Glomerular visceral epithelial cell (primary cell): ENCODE measurements around the gene ADPGK.
"Not testable (repeated sequence)": the region's sequence is repeated elsewhere in the genome, so short reads cannot be mapped to it uniquely, and the experiment has no call there.

Experiments used
- DNase-seq: peaks from one replicate; pipeline ENCODE4 v3.0.0-alpha.2; 2016; ENCODE audit errors: extremely low spot score

ADPGK gene

DNA sequence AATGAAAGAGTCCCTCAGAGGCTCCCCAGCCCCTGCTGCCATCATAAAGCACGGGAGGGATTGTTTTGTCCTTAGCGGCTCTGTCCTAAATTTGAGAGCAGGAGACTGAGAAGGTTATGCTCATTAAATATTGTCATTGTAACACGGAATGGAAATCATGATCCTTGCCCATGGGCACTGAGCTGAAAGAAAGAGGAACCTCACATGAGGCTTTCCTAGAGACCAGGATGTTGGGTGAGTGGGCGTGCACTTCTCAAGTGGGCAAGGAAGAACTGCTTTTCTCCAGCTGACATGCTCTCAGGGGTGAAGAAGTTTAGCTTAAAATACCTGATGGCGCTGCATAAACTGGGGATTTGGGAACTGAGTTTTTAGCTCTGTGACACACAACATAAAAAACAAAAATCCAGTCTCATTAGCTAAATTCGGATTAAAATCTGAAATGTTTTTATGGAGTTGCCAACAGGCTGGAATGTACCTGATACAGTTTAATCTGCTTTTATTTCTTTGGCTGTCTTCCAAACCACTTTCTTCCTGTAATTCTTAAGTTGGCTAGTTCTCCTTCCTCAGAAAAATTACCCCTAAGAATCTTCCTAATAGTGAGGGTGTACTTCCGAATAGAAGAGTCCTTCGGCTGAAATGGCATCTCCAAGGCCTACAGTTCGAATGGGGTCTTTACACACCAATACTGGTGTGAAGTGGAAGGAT is 31.7 kb downstream of the ADPGK start:
- DNase-seq, result no peak

DNA sequence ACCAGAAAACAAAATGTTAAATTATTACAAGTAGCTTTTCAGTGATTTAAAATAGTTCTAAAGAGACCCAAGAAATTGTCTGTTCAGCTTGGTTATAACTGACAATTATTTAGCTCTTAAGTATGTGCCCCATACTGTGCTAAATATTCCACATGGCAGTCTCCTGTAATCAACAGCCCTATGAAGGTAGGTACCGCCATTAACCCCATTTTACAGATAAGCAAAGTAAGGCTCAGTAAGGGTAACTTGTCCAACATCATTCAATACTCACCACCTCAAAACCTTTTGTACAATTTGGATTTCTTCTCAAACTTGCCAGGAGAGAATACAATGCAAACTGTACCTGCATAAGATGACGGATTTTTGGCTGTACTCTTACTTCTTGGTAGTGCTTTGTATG is 33.9 kb downstream of the ADPGK start:
- no peak for DNase-seq

DNA sequence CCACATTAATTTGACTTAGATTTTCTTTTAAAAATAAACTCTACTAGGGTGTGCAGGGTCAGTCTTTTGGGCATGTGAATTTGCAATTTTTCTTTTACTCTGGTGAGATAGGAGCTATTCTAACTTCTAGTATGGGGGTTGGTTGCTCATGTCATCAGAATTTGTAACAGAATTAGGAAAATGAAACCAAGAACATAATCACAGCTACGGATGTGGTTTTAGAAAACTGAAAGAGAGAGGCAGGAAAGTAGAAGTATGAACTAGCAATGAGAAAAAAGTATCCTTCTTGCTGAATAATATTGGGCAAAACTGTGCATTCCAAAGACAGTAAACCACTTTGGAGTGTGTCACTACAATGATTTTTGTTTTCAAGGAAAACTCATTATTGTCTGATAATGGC is 43.3 kb downstream of the ADPGK start:
- no peak for DNase-seq

DNA sequence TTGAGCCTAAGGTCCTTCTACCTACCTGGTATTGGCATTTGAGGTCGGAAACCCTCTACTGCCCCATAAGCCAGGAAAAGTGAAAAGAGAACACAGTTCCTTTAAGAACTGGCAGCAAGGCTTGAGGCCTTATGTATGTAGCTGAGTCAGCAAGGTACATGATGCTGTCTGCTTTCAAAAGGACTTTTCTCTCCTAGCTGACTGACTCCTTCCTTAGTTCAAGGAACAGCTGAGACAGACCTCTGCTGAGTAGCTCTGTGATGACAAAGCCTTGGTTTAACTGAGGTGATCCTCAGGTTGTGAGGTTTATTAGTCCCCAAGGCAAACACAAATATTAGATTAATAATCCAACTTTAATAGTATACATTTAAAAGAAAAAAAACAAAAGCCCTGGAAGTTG is 45.8 kb downstream of the ADPGK start:
- no peak for DNase-seq

DNA sequence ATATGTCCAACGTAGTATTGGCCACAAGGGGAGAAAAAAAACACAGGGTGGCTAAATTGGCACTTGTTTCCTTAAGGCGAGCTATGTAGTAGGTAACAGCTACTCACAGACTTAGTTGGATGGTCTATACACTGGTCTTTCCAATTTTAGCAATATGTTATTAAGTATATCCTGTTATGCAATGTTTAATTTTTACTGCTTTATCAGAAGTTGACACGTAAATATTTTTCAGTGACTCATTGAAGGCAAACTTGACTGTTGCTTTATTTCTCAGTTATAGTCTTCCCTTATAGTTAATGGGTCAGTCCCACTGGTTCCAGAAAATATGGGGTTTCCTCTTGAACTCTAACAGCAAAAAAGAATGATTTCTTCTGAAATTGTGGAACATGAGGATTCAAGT is 46.5 kb downstream of the ADPGK start:
- DNase-seq, result no peak

DNA sequence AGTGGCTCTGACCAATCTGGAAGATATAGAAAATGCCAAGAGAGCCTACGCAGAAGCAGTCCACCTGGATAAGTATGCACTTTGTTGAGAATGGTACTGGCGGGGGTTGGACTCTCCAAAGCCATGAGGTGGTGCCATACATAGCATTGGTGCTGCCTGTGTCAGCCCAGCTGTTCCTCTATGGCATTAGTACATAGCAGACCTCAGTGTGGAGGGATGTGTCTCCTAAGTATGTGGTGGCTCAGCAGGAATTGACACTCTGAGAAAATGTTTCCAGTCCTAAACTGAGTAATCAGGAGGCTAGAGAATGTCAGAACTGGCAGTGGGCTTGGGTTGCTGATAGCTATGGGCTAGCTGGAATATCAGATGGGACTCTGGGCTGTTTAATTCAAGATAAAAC is 48.4 kb downstream of the ADPGK start:
- no peak for DNase-seq

DNA sequence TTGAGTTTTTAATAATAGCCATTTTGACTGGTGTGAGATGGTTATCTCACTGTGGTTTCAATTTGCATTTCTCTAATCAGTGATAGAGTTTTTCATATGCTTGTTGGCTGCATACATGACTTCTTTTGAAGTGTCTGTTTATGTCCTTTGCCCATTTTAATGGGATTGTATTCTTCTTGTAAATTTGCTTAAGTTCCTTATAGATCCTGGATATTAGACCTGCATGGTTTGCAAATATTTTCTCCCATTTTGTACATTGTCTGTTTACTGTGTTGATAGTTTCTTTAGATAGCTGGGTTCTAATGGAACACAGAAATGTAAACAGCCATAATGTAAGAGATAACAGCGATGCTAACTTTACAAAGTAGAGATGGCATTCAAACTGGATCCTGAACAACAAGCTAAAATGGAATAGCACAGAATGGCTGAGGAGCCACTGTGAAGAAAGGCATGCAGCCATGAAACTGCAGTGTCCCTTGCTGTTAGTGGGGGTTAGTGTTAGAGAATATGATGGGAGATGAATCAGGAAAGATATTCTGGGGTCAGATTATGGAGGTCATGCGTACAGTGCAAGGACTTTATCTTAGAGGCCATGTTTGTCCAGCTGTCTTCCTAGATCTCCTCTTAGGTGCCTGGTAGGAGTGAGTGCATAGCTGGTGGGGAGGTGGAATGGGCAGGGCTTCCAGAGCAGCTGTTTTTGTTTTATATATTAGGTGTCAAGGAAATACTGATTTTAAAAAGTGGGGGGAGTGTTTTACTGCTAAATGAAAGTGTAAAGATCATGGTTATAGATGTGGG is 49.4 kb downstream of the ADPGK start:
- DNase-seq, result no peak

DNA sequence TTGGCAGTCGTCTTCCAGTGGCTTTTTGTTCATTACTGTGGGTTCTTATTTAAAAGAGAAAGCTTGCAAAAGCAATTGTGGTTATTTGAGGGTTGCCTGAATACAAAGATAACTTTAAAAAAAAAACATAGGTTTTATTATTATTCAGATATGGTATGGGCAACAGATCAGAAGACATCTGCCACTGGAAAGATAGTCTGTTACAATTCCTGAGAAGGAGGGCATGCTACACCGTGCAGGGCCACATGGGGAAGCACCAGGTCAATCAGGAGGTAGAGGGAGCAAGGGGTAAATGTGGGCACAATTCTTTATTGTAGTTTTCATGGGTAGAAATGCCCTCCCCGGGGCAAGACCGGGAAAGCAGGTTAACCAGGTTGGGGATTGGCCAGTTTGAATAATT is 51.0 kb downstream of the ADPGK start:
- DNase-seq, result no peak

DNA sequence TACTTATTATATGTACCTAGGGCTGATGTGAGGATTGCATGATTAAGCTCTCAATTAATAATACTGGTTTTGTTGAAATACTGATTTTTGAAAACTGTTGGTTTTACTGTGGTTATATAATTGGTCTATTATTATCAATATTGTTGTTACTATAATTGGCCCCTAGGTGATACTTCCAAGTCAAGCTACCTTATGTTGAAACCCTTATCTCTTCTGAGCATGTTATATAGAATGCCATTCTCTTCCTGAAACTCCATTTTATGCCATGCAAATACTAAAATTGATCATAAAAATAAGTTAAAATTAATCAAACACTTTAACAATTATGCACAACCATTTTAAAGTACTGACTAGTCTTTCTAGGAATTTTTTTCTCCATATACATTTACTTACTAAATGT is 51.5 kb downstream of the ADPGK start:
- DNase-seq, result no peak

DNA sequence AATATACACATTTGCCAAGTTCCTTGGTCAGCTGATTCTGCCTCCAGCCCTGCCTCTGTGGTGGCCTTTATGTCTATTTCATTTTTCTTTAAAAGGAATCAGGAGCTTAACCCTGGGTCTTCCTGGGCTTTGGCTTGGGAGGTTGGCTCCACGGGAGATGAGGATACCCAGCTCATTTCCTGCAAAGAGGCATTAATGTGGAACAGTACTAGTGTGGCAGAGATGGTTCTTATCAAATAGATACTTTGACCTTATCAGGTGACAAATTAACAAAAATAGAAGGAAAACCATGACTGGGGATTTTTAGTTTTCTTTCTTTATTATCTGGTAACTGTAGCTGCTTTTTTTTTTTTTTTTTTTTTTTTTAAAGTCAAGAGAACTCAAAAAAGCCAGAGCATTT is 54.7 kb downstream of the ADPGK start:
- no peak for DNase-seq

DNA sequence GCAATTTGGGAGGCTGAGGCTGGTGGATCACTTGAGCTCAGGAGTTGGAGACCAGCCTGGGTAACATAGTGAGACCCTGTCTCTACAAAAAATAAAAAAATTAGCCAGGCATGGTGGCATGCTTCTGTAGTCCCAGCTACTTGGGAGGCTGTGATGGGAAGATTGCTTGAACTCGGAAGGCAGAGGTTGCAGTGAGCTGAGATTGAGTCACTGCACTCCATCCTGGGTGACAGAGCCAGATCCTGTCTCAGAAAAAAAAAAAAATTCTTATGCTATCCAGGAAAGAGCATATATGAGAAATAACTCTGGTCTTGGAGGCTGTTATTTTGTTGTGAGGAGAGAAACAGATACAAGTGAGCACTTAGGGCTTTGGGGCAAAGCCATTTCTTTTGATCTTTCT is 55.3 kb downstream of the ADPGK start:
- DNase-seq, result not testable (repeated sequence)

DNA sequence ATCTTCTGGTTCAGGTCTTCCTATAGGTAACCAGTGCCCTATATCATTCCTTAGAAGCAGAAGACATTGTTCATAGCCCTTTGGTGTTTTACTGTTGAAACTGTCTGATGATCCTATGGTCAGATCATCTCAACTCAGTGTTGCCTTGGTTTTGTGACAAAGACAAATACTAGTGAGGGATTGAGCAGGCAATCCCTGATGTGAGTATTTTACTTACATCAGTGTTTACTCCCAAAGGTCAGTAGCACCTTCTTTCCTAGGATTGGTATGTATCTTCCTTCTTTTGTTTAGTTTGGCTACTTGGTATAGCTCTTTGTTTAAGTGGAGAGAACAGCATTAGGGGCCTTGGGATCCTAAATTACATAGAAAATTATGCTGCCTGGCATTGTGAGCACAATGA is 56.4 kb downstream of the ADPGK start:
- no peak for DNase-seq

DNA sequence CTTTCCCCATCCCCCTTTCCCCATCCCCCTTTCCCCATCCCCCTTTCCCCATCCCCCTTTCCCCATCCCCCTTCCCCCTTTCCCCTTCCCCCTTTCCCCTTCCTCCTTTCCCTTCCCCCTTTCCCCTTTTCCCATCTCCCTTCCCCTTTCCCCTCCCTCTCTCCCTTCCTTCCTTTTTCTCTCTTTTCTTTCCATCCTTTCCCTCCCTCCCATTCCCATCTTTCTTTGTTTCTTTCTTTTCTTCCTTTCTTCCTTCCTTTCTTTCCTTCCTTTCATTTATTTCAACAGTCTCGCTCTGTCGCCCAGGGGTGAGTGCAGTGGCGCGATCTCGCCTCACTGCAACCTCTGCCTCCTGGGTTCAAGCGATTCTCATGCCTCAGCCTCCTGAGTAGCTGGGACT is 57.7 kb downstream of the ADPGK start:
- not testable (repeated sequence) for DNase-seq

DNA sequence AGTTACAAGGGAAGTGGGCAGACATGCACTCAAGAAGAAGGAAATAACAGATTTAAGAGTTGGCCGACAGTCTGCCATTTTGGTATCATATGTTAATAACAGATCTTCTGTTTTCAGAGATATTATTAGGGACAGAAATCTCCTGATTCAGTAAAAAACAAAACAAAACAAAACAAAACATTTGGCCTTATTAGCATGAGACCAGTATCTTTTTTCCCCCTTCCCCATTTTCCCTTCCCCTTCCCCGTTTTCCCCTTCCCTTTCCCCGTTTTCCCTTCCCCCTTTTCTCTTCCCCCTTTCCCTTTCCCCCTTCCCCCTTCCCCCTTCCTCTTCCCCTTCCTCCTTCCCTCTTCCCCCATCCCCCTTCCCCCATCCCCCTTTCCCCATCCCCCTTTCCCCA is 58.1 kb downstream of the ADPGK start:
- DNase-seq, result no peak

DNA sequence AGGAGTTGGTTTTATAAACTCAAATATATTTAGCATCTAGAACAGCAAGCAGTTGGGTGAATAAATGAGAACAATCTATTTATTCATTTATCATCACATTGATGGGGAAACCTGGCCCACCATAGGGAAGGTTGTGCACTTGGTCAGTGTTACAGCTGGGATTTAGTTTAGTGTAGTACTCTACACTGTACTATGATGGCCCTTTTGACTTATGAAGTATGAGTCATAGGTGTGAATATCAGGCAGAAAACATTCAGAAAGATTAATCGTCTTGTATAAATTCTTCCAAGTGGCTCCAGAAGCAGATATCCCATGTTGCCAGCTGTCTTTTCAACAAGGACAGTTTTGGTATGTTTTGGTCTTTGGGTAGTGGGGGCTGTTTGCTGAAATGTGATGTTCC is 59.5 kb downstream of the ADPGK start:
- no peak for DNase-seq

DNA sequence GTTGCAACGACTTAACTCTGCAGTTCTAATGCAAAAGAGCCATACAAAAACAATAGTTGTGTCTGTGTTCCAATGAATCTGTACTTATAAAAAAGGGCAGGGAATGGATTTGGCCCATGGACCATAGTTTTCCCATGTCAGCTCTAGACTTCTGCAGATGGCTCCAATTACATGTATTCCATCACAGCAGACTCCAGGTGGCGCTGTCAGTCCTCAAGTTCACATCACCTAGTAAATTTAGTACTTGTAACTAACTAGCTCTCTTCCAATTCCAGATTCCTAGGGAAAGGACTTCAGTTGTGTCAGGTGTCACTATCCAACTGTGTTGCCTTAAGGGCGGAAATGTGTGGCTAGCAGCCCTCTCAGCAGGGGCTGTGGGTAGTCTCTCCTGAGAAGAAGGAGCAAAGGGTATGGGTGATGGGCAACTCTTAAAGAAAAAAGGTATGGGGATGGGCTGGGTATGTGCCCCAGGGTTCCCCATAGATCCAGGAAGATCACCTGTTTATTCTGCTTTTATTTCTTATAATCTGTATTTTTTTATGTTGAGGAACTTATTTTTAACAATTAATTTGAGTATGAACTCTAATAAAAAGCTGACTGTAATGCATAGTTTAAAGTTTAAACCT is 61.4 kb downstream of the ADPGK start:
- peak; percentile 70 for DNase-seq

DNA sequence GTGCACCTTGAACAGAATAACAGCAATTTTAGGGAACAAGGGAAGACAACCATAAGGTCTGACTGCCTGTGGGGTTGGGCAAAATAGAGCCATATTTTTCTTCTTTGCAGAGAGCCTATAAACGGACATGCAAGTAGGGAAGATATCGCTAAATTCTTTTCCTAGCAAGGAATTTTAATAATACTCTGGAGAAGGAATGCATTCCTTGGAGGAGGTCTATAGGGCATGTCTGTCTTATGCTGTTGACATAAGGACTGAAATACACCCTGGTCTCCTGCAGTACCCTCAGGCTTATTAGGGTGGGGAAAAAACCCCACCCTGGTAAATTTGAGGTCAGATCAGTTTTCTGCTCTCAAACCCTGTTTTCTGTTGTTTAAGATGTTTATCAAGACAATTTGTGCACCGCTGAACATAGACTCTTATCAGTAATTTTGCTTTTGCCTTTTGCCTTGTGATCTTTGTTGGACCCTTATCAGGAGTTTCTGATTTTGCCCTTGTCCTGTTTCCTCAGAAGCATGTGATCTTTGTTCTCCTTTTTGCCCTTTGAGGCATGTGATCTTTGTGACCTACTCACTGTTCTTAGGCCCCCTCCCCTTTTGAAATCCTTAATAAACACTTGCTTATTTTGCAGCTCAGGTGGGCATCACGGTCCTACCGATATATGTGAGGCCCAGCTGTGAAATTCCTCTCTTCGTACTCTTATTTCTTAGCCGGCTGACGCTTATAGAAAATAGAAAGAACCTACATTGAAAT is 74.8 kb downstream of the ADPGK start:
- not testable (repeated sequence) for DNase-seq

DNA sequence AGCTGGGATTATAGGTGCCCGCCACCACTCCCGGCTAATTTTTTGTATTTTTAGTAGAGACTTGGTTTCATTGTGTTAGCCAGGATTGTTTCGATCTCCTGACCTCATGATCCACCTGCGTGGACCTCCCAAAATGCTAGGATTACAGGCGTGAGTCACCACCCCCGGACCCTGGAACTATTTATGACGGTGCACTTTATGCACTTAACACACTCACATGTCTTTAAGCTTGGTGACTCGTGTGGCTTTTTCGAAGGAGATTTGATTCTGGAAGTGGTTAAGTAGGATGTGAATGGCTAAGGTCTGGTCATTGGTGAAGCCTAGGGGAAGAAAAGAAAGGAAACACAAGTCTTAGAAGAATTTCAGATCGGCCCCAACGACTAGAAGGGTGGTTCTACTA is 77.3 kb downstream of the ADPGK start:
- peak; percentile 25 for DNase-seq
